DND-41 (cell line): Measurements from ENCODE around the gene PYGM.

Experiments
- CTCF ChIP-seq: IDR thresholded peaks from 2 replicates; pipeline ENCODE4 v1.5.1; 2012; ENCODE audit warnings: borderline replicate concordance, low read length, moderate library complexity, mild to moderate bottlenecking; ENCODE audit not compliant: poor library complexity, severe bottlenecking; ENCODE audit errors: extremely low read depth
- EZH2 ChIP-seq: IDR thresholded peaks from 3 replicates; pipeline ENCODE4 v1.6.1; 2012; ENCODE audit warnings: borderline replicate concordance, low read depth, mild to moderate bottlenecking, moderate library complexity, low read length, inconsistent platforms; ENCODE audit not compliant: severe bottlenecking

DNA sequence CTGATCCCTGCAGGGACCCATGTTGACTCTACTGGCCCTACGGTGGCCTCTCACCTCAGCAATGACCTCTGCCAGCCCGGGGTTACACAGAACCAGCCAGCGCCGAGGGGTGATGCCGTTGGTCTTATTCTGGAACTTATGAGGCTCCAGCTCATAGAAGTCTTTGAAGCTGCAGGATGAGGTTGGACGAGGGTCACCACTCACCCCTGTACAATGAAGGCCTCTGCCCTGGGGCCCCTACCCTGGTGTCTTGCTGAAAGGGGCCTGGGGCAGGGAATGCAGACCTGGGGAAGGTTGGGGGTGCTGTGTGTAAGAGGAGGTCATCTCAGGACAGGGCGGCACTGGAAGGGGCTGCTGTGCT is 6.8 kb downstream of the PYGM start:
- TF ChIP-seq CTCF (no peak), EZH2 (no peak)
